Tibial artery (tissue), 4 donors: ENCODE measurements around the gene TLE1.

Experiments
- DNase-seq, 2 donors: peaks; one replicate each; pipeline ENCODE4 v3.0.0-alpha.2; 2019
- H3K27ac ChIP-seq, 2 donors: fragments of 200-600 bp; sonication (generic) in 1 of 2; 1 replicate in 1 of 2; 2 replicates in 1 of 2; pipeline ENCODE4 v1.5.1; 2018 to 2019; ENCODE audit warnings: mild to moderate bottlenecking in 1 of 2
- H3K27me3 ChIP-seq, 2 donors: fragments of 200-600 bp; sonication (generic) in 1 of 2; one replicate each; pipeline versions ENCODE4 v1.5.1 to v1.6.0; 2016 to 2019
- H3K36me3 ChIP-seq, 3 donors: fragments of 200-600 bp; sonication (generic) in 2 of 3; one replicate each; pipeline ENCODE4 v1.5.1; 2016 to 2019; ENCODE audit warnings: mild to moderate bottlenecking in 2 of 3
- H3K4me1 ChIP-seq, 4 donors: fragments of 200-600 bp; sonication (generic) in 2 of 4; 1 replicate in 3 of 4; 2 replicates in 1 of 4; pipeline ENCODE4 v1.5.1; 2016 to 2019
- H3K4me3 ChIP-seq, 2 donors: fragments of 200-600 bp; sonication (generic) in 1 of 2; 1 replicate in 1 of 2; 2 replicates in 1 of 2; pipeline ENCODE4 v1.5.1; 2018 to 2019; ENCODE audit warnings: mild to moderate bottlenecking in 2 of 2
- H3K9me3 ChIP-seq, 3 donors: fragments of 200-600 bp; sonication (generic) in 1 of 3; one replicate each; pipeline ENCODE4 v1.5.1; 2016 to 2019
- CTCF ChIP-seq, 2 experiments: fragments of 200-600 bp in 1 of 2; fragments of 450-650 bp in 1 of 2; IDR thresholded peaks; one replicate each; pipeline ENCODE4 v1.5.1; 2017 to 2019; ENCODE audit warnings: antibody characterized with exemption in 2 of 2, mild to moderate bottlenecking in 1 of 2, moderate library complexity in 1 of 2
- intact Hi-C: fragments of 100-400 bp; cut with DNase I; formaldehyde crosslinking; loops from one replicate; pipeline ENCODE4 v1.15.0; 2023; ENCODE audit warnings: low total_unique reads

TLE1 gene

DNA sequence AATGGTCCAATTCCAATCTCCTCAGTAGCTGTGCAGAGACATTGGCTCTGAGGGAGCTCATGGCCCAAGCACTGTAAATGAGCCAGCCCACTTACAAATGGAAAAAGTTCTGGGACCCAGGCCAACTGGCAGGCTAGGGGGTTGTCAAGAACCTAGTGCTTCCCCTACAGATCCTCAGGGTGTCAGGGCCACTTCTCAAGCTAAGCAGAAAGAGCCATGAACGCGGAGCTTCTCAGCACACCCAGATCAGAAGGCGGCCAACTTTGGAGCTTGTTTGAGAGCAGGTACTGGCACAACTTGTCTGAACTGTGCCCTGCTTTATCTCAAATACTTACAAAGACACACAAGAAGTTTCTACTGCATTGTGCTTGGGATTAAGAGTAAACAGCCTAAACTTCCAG lies 17.5 kb downstream of the TLE1 start:
- DNase-seq, result peak; percentile 82 to 92
- intact Hi-C loops, result no loop called here
- H3K36me3 ChIP-seq, result peaks cover 0 to 8% (median 5%) of the 10 kb centered on the region in 3 donors
- H3K9me3 ChIP-seq, result no peaks in the 10 kb centered on the region
- peaks cover 0 to 39% (median 9%) of the 10 kb centered on the region in 4 donors for H3K4me1 ChIP-seq
- no peak overlapping the region for H3K4me3 ChIP-seq
- TF ChIP-seq CTCF (IDR thresholded peaks at IDR 0.05), result no peak
- H3K27ac ChIP-seq, result peak overlapping the region in 1 of 2 donors; percentile 38
- no peaks in the 10 kb centered on the region for H3K27me3 ChIP-seq

GRCh38 chr9:81669866-81670265 lies 19.5 kb downstream of the TLE1 start:
- DNase-seq, result no peak
- Histone ChIP-seq H3K27ac (no peak overlapping the region), H3K36me3 (peaks cover 0 to 8% (median 0%) of the 10 kb centered on the region in 3 donors), H3K9me3 (no peaks in the 10 kb centered on the region), H3K4me1 (peaks cover 0 to 53% (median 10%) of the 10 kb centered on the region in 4 donors), H3K27me3 (no peaks in the 10 kb centered on the region), H3K4me3 (no peak overlapping the region)
- TF ChIP-seq CTCF (IDR thresholded peaks at IDR 0.05), result no peak
- intact Hi-C loops, result no loop called here

GRCh38 chr9:81669041-81669651 lies 20.2 kb downstream of the TLE1 start:
- Histone ChIP-seq H3K27ac (no peak overlapping the region), H3K4me3 (no peak overlapping the region), H3K36me3 (peaks cover 0 to 8% (median 0%) of the 10 kb centered on the region in 3 donors), H3K9me3 (no peaks in the 10 kb centered on the region), H3K27me3 (no peaks in the 10 kb centered on the region), H3K4me1 (peaks cover 0 to 53% (median 10%) of the 10 kb centered on the region in 4 donors)
- intact Hi-C loops, result no loop called here
- TF ChIP-seq CTCF (IDR thresholded peaks at IDR 0.05), result no peak
- DNase-seq, result no peak

GRCh38 chr9:81666123-81666522 lies 23.2 kb downstream of the TLE1 start:
- H3K27me3 ChIP-seq, result no peaks in the 10 kb centered on the region
- H3K27ac ChIP-seq, result no peak overlapping the region
- intact Hi-C loops, result no loop called here
- no peak overlapping the region for H3K4me3 ChIP-seq
- no peaks in the 10 kb centered on the region for H3K9me3 ChIP-seq
- H3K4me1 ChIP-seq, result peaks cover 0 to 39% (median 2%) of the 10 kb centered on the region in 4 donors
- no peak for TF ChIP-seq CTCF (IDR thresholded peaks at IDR 0.05)
- H3K36me3 ChIP-seq, result peaks cover 0 to 8% (median 0%) of the 10 kb centered on the region in 3 donors
- no peak for DNase-seq

GRCh38 chr9:81665322-81665871 lies 23.9 kb downstream of the TLE1 start:
- intact Hi-C loops, result no loop called here
- TF ChIP-seq CTCF (IDR thresholded peaks at IDR 0.05), result no peak
- peaks cover 0 to 31% (median 2%) of the 10 kb centered on the region in 4 donors for H3K4me1 ChIP-seq
- no peak overlapping the region for H3K27ac ChIP-seq
- H3K9me3 ChIP-seq, result no peaks in the 10 kb centered on the region
- peaks cover 0 to 8% (median 0%) of the 10 kb centered on the region in 3 donors for H3K36me3 ChIP-seq
- no peak overlapping the region for H3K4me3 ChIP-seq
- no peak for DNase-seq
- H3K27me3 ChIP-seq, result no peaks in the 10 kb centered on the region
